HepG2 (cell line): ENCODE data around the gene UQCR11. TPM values are rescaled to one million over a fixed set of nuclear protein-coding genes. Genes with fewer than 3 reads are reported as not detected.

ENCODE experiments used
- ATAC-seq: fragments of 200-7000 bp; cut with Tn5 transposase; 3 replicates; pipeline ENCODE4 v1.9.1; 2020; ENCODE audit warnings: mild to moderate bottlenecking, moderate library complexity
- BruUV-seq: library from RNA; stranded (reverse); fragments of 400-500 nt; replicated peaks from 2 replicates; lab custom pipeline; 2021; lab: Mats Ljungman, UMichigan
- CTCF ChIA-PET: fragments of 300-600 bp; formaldehyde crosslinking; extraction: SDS; loops from one replicate; lab custom pipeline; 2021; ENCODE audit warnings: low total read pairs, inconsistent platforms, low intra/inter-chr PET ratio; lab: Yijun Ruan, JAX
- POLR2A ChIA-PET: fragments of 350-600 bp; sonication (Branson Sonifier 250); formaldehyde crosslinking; loops from one replicate; lab custom pipeline; 2020; ENCODE audit warnings: antibody characterized with exemption, inconsistent platforms; lab: Yijun Ruan, JAX
- DNase-seq: peaks from one replicate; pipeline ENCODE4 v3.0.0-alpha.2; 2015; ENCODE audit warnings: low spot score
- FAIRE-seq: peaks from 3 replicates; lab custom pipeline; 2011; peaks lifted over from hg19 to GRCh38; lab: Jason Lieb, UNC
- H2AFZ ChIP-seq: one replicate; pipeline ENCODE4 v1.6.1; 2011; ENCODE audit warnings: low read length, inconsistent platforms
- H3K27ac ChIP-seq: fragments of 300-600 bp; 3 replicates; pipeline ENCODE4 v1.8.0; 2011; ENCODE audit warnings: mixed run types, mild to moderate bottlenecking, mixed read lengths, low read length, inconsistent platforms; ENCODE audit not compliant: insufficient read depth; ENCODE audit errors: extremely low read length
- H3K27me3 ChIP-seq, 2 experiments: fragments of 200-600 bp in 1 of 2; 2 replicates in 1 of 2; 3 replicates in 1 of 2; pipeline versions ENCODE4 v1.6.0 to v1.8.0; 2011; ENCODE audit warnings: low read length in 2 of 2, mild to moderate bottlenecking in 2 of 2, moderate library complexity in 2 of 2, inconsistent platforms in 1 of 2; ENCODE audit not compliant: insufficient read depth in 2 of 2, control insufficient read depth in 1 of 2
- H3K36me3 ChIP-seq, 2 experiments: fragments of 200-600 bp in 1 of 2; replicated peaks in 1 of 2; 2 replicates in 1 of 2; 3 replicates in 1 of 2; pipeline versions ENCODE4 v1.5.1 to v1.8.0; 2011; ENCODE audit warnings: low read length in 2 of 2, inconsistent platforms in 1 of 2; ENCODE audit not compliant: insufficient read depth in 2 of 2, control insufficient read depth in 1 of 2
- H3K4me1 ChIP-seq: 2 replicates; pipeline ENCODE4 v1.5.1; 2012; ENCODE audit warnings: low read length, inconsistent platforms; ENCODE audit not compliant: insufficient read depth
- H3K4me2 ChIP-seq: 2 replicates; pipeline ENCODE4 v1.6.0; 2011; ENCODE audit warnings: low read depth, low read length, inconsistent platforms
- H3K4me3 ChIP-seq, 3 experiments: fragments of 200-600 bp in 1 of 3; sonication (generic), shearing (Covaris generic) in 1 of 3; replicated peaks in 1 of 3; 2 replicates each; pipeline ENCODE4 v1.5.1; 2011 to 2016; ENCODE audit warnings: low read length in 3 of 3, inconsistent platforms in 2 of 3, low read depth in 2 of 3, mild to moderate bottlenecking in 2 of 3, control low read depth in 1 of 3, mixed read lengths in 1 of 3; ENCODE audit not compliant: insufficient read depth in 1 of 3
- H3K79me2 ChIP-seq: one replicate; pipeline ENCODE4 v1.6.1; 2011; ENCODE audit warnings: low read length, inconsistent platforms; ENCODE audit not compliant: insufficient read depth
- H3K9ac ChIP-seq: 2 replicates; pipeline ENCODE4 v1.6.0; 2011; ENCODE audit warnings: mild to moderate bottlenecking, low read depth, low read length, inconsistent platforms; ENCODE audit not compliant: insufficient read depth
- H3K9me3 ChIP-seq: 2 replicates; pipeline ENCODE4 v1.5.1; 2012; ENCODE audit warnings: mild to moderate bottlenecking, low read length
- H4K20me1 ChIP-seq: 2 replicates; pipeline ENCODE4 v1.6.0; 2011; ENCODE audit warnings: inconsistent platforms, mild to moderate bottlenecking, low read length, moderate library complexity; ENCODE audit not compliant: insufficient read depth
- BRF2 ChIP-seq: sonication (generic); formaldehyde crosslinking; IDR thresholded peaks from 2 replicates; pipeline ENCODE4 v1.8.1; 2022; ENCODE audit warnings: mild to moderate bottlenecking, missing genetic modification reagents
- CCAR2 ChIP-seq: fragments of 200-400 bp; formaldehyde crosslinking; optimal IDR thresholded peaks from 2 replicates; pipeline ENCODE3; 2018; ENCODE audit warnings: low read depth, mild to moderate bottlenecking, low read length, moderate library complexity
- CHD2 ChIP-seq: IDR thresholded peaks from 2 replicates; pipeline ENCODE4 v1.6.1; 2011; ENCODE audit warnings: low read depth, low read length, improper control_type of control experiment
- HMGXB3 ChIP-seq: sonication (generic); formaldehyde crosslinking; IDR thresholded peaks from 2 replicates; pipeline ENCODE4 v1.4.0; 2020; ENCODE audit warnings: missing genetic modification reagents, borderline replicate concordance
- MTF2 ChIP-seq: sonication (generic); formaldehyde crosslinking; IDR thresholded peaks from 2 replicates; pipeline ENCODE4 v1.5.0; 2020; ENCODE audit warnings: missing genetic modification reagents, borderline replicate concordance
- SMAD1 ChIP-seq: sonication (generic); formaldehyde crosslinking; IDR thresholded peaks from 2 replicates; pipeline ENCODE4 v1.4.0; 2020; ENCODE audit warnings: missing genetic modification reagents, low read depth, mild to moderate bottlenecking, borderline replicate concordance
- ZNF121 ChIP-seq: sonication (generic); formaldehyde crosslinking; IDR thresholded peaks from 2 replicates; pipeline ENCODE4 v1.5.0; 2020; ENCODE audit warnings: mild to moderate bottlenecking, missing genetic modification reagents
- ZNF335 ChIP-seq: sonication (generic); formaldehyde crosslinking; IDR thresholded peaks from 2 replicates; pipeline ENCODE4 v1.4.0; 2020; ENCODE audit warnings: missing genetic modification reagents
- ZNF770 ChIP-seq: sonication (generic); formaldehyde crosslinking; IDR thresholded peaks from 2 replicates; pipeline ENCODE4 v1.5.0; 2020; ENCODE audit warnings: mild to moderate bottlenecking, missing genetic modification reagents
- WGBS: methylation state at CpG from one replicate; pipeline ENCODE4 v1.1.6; 2017; ENCODE audit warnings: low lambda C conversion rate; 5-methylcytosine and 5-hydroxymethylcytosine counted together
- in situ Hi-C: cut with HindIII; loops from 2 replicates; pipeline ENCODE4 v1.10.0; 2017; ENCODE audit warnings: low pct_unique_long_range_greater_than_20kb; ENCODE audit not compliant: extremely low pct_ligation_motif_present
- intact Hi-C: fragments of 100-400 bp; cut with micrococcal nuclease; formaldehyde crosslinking; loops from one replicate; pipeline ENCODE4 v1.10.0; 2022; ENCODE audit not compliant: unreplicated experiment
- polyA plus RNA-seq, 8 experiments: library from polyadenylated mRNA; depleted of rRNA in 3 of 8; stranded (reverse) in 7 of 8; unstranded in 1 of 8; fragments of >200 nt; fragmentation: Illumina TruSeq in 4 of 8; extraction: Trizol in 4 of 8; gene quantifications; 2 replicates each; pipeline versions ENCODE4 v1.2.1 to v1.2.3, GENCODE V29; 2011 to 2016; ENCODE audit warnings: low read depth in 4 of 8, missing spikeins in 1 of 8, mixed read lengths in 1 of 8; ENCODE audit not compliant: insufficient read depth in 1 of 8
- total RNA-seq, 5 experiments: library from RNA; depleted of rRNA; stranded (reverse); fragments of >200 nt; fragmentation: Illumina TruSeq; extraction: Trizol; gene quantifications; 2 replicates each; pipeline ENCODE4 v1.2.3, GENCODE V29; 2016; ENCODE audit warnings: low read depth in 1 of 5

The UQCR11 gene
- total and polyA plus RNA-seq, 2 of the 13 experiments (the other 11 are each of a cell fraction or from before 2014, with no cell fraction given) = 125 to 214 TPM

GRCh38 chr19:1561236-1561842 lies 43.9 kb downstream of the UQCR11 start:
- Histone ChIP-seq H3K9ac (no peak overlapping the region), H3K4me3 (no peak overlapping the region), H3K27me3 (no peaks in the 10 kb centered on the region), H3K4me1 (peaks cover 8% of the 10 kb centered on the region), H4K20me1 (0 out of 2 replicates have a peak, but pooled peaks cover 6% of the 10 kb centered on the region), H3K4me2 (no peak overlapping the region), H3K79me2 (peaks cover 10% of the 10 kb centered on the region), H2AFZ (no peak overlapping the region), H3K27ac (no peak overlapping the region), H3K9me3 (no peaks in the 10 kb centered on the region), H3K36me3 (peaks cover 0 to 4% of the 10 kb centered on the region in 2 experiments; a peak in 3 of 5 replicates)
- no TSS peak for BruUV-seq
- WGBS = 97% methylated on average over 11 of the region's 17 CpGs
- in situ Hi-C loops = no loop called here
- no peak for ATAC-seq
- TF ChIP-seq ZNF121 (peak; percentile 78), SMAD1 (CRISPR knock-in tag) (no peak), ZNF770 (0 out of 2 replicates have a peak, but pooled peaks have one; percentile 56)
- CTCF ChIA-PET = no interaction called here
- no peak for DNase-seq
- POLR2A ChIA-PET = no interaction called here
- intact Hi-C loops = no loop called here
- no peak for FAIRE-seq

GRCh38 chr19:1560286-1560882 lies 44.9 kb downstream of the UQCR11 start:
- in situ Hi-C loops (no loop called here), intact Hi-C loops (no loop called here)
- no TSS peak for BruUV-seq
- 94% methylated on average over 23 of the region's 25 CpGs for WGBS
- H3K4me3 ChIP-seq = no peak overlapping the region
- H3K27me3 ChIP-seq = no peaks in the 10 kb centered on the region
- POLR2A ChIA-PET = no interaction called here
- H3K9me3 ChIP-seq = no peaks in the 10 kb centered on the region
- no peaks in the 10 kb centered on the region for H3K4me1 ChIP-seq
- H3K79me2 ChIP-seq = peaks cover 3% of the 10 kb centered on the region
- no peak overlapping the region for H3K9ac ChIP-seq
- H2AFZ ChIP-seq = no peak overlapping the region
- FAIRE-seq = no peak
- ATAC-seq = no peak
- H3K36me3 ChIP-seq = peaks cover 0 to 4% of the 10 kb centered on the region in 2 experiments; a peak in 3 of 5 replicates
- H4K20me1 ChIP-seq = no peaks in the 10 kb centered on the region
- CTCF ChIA-PET = no interaction called here
- no peak overlapping the region for H3K4me2 ChIP-seq
- H3K27ac ChIP-seq = no peak overlapping the region
- no peak for DNase-seq
- TF ChIP-seq CHD2 (no peak), BRF2 (CRISPR knock-in tag) (no peak), HMGXB3 (no peak), MTF2 (CRISPR knock-in tag) (no peak), CCAR2 (no peak), ZNF335 (no peak)
